ENCODE results near the gene TRIO.

DNA sequence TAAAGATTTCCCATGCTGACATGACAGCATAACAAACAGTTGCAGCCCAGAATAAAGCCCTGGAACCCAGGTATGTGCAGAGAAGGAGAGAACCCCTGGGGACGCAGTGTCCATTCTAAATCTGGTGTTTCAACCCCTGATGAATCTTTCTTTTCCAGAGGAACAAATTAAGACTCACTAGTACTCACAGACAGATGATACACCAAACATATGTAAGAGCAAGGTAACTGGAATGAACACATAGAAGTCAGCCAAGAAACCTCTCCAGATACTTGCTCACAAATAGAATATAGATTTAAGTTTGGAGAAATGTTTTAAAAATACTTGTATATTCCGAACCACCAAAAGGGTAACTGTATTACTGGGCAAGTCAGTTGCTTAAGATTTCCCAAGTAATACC is 307.6 kb downstream of the TRIO start:
- TF ChIP-seq, protein P1, sequence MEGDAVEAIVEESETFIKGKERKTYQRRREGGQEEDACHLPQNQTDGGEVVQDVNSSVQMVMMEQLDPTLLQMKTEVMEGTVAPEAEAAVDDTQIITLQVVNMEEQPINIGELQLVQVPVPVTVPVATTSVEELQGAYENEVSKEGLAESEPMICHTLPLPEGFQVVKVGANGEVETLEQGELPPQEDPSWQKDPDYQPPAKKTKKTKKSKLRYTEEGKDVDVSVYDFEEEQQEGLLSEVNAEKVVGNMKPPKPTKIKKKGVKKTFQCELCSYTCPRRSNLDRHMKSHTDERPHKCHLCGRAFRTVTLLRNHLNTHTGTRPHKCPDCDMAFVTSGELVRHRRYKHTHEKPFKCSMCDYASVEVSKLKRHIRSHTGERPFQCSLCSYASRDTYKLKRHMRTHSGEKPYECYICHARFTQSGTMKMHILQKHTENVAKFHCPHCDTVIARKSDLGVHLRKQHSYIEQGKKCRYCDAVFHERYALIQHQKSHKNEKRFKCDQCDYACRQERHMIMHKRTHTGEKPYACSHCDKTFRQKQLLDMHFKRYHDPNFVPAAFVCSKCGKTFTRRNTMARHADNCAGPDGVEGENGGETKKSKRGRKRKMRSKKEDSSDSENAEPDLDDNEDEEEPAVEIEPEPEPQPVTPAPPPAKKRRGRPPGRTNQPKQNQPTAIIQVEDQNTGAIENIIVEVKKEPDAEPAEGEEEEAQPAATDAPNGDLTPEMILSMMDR (IDR thresholded peaks at IDR 0.05; ENCODE audit: low read depth, low read length, poor library complexity, severe bottlenecking): no peak
- TF ChIP-seq EZH2phosphoT487 (IDR thresholded peaks at IDR 0.05; ENCODE audit: borderline replicate concordance, low read length): no peak
